ENCODE results near the gene AOPEP. TPM values are rescaled to one million over a fixed set of nuclear protein-coding genes. Genes with fewer than 3 reads are reported as not detected.

Gene AOPEP
- total RNA-seq, 1 donor from 2014 or later: 16.6 TPM

DNA sequence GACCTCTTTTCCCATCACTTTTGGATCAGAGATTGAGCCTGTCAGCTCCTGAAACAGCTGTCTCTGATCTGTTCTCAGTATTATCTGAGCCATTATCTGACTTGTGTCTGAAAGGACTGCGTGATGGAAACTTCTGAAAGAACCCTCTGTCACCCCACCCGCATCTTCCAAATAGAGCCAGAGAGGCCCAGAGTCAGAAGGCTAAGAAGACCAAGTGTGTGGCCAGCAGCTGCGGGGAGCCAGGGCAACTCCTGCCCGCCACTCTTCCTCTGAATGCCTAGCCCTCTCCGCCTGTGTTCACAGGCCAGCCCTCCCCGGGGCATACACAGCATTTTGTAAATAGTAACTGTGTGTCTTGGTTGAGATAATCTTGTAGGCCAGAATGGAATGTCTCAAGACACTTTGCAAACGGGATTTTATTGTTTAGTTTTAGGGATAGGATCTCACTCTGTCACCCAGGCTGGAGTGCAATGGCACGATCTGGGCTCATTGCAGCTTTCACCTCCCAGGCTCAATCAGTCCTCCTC is 92.7 kb downstream of the AOPEP start:
- H3K27me3 ChIP-seq: no peaks in the 10 kb centered on the region
- no peaks in the 10 kb centered on the region for H3K79me2 ChIP-seq (ENCODE audit: low read depth)
- TF ChIP-seq EZH2phosphoT487 (IDR thresholded peaks at IDR 0.05): no peak
- TF ChIP-seq CTCF (IDR thresholded peaks at IDR 0.05): no peak
- TF ChIP-seq EZH2 (IDR thresholded peaks at IDR 0.05): no peak
- no peak overlapping the region for H2AFZ ChIP-seq (replicated peaks)
- H3K27ac ChIP-seq: no peak overlapping the region
- Mint-ChIP-seq H3K36me3 (peaks cover 19% of the 10 kb centered on the region), H3K4me1 (peaks cover 37% of the 10 kb centered on the region), H3K4me3 (no peak overlapping the region), H3K9me3 (peaks cover 4% of the 10 kb centered on the region), H3K27me3 (ENCODE audit: insufficient read depth, low read depth) (peaks cover 9% of the 10 kb centered on the region), H3K27ac (peak overlapping the region; percentile 64)
- no peaks in the 10 kb centered on the region for H4K20me1 ChIP-seq (ENCODE audit: low read depth)
- no peaks in the 10 kb centered on the region for H3K36me3 ChIP-seq
- peaks cover 14% of the 10 kb centered on the region for H3F3A ChIP-seq (ENCODE audit: low read depth)
- H3K4me1 ChIP-seq: peaks cover 22% of the 10 kb centered on the region
- H3K4me2 ChIP-seq: no peak overlapping the region
- no peaks in the 10 kb centered on the region for H3K9me3 ChIP-seq (ENCODE audit: low read depth)
- H3K9ac ChIP-seq: no peak overlapping the region
- DNase-seq (ENCODE audit: low spot score): no peak
- no peak overlapping the region for H3K4me3 ChIP-seq

- H3K36me3 Mint-ChIP-seq: peaks cover 19% of the 10 kb centered on the region
- no peak overlapping the region for H3K27ac ChIP-seq
- H3K4me3 Mint-ChIP-seq: no peak overlapping the region
- H4K20me1 ChIP-seq (ENCODE audit: low read depth): no peaks in the 10 kb centered on the region
- H3K4me2 ChIP-seq: peak overlapping the region; percentile 1
- H3K79me2 ChIP-seq (ENCODE audit: low read depth): no peaks in the 10 kb centered on the region
- no peaks in the 10 kb centered on the region for H3K36me3 ChIP-seq
- H2AFZ ChIP-seq (replicated peaks): no peak overlapping the region
- peaks cover 40% of the 10 kb centered on the region for H3K4me1 ChIP-seq
- H3K9ac ChIP-seq: no peak overlapping the region
- TF ChIP-seq EZH2 (IDR thresholded peaks at IDR 0.05): no peak
- no peak for TF ChIP-seq CTCF (IDR thresholded peaks at IDR 0.05)
- TF ChIP-seq EZH2phosphoT487 (IDR thresholded peaks at IDR 0.05): no peak
- no peak overlapping the region for H3K4me3 ChIP-seq
- H3K27me3 ChIP-seq: no peaks in the 10 kb centered on the region
- H3K27ac Mint-ChIP-seq: no peak overlapping the region
- H3K9me3 Mint-ChIP-seq: peaks cover 4% of the 10 kb centered on the region
- peaks cover 55% of the 10 kb centered on the region for H3K4me1 Mint-ChIP-seq
- H3F3A ChIP-seq (ENCODE audit: low read depth): peaks cover 33% of the 10 kb centered on the region
- peaks cover 6% of the 10 kb centered on the region for H3K27me3 Mint-ChIP-seq (ENCODE audit: insufficient read depth, low read depth)
- no peak for DNase-seq (ENCODE audit: low spot score)
- H3K9me3 ChIP-seq (ENCODE audit: low read depth): no peaks in the 10 kb centered on the region
Observed at GRCh38 chr9:94821098-94821887, 94.8 kb downstream of the AOPEP start.

GRCh38 chr9:94822273-94822672 is 95.8 kb downstream of the AOPEP start:
- Histone ChIP-seq H3K9ac (no peak overlapping the region), H3K79me2 (ENCODE audit: low read depth) (no peaks in the 10 kb centered on the region), H3K9me3 (ENCODE audit: low read depth) (no peaks in the 10 kb centered on the region), H3K27ac (no peak overlapping the region), H3K27me3 (no peaks in the 10 kb centered on the region), H4K20me1 (ENCODE audit: low read depth) (no peaks in the 10 kb centered on the region), H3K4me2 (peak overlapping the region; percentile 1), H3K36me3 (no peaks in the 10 kb centered on the region), H3F3A (ENCODE audit: low read depth) (peaks cover 37% of the 10 kb centered on the region), H3K4me1 (peaks cover 49% of the 10 kb centered on the region), H3K4me3 (no peak overlapping the region), H2AFZ (replicated peaks) (no peak overlapping the region)
- H3K4me1 Mint-ChIP-seq: peaks cover 65% of the 10 kb centered on the region
- peaks cover 4% of the 10 kb centered on the region for H3K9me3 Mint-ChIP-seq
- H3K36me3 Mint-ChIP-seq: peaks cover 19% of the 10 kb centered on the region
- TF ChIP-seq CTCF (IDR thresholded peaks at IDR 0.05) (no peak), EZH2 (IDR thresholded peaks at IDR 0.05) (no peak), EZH2phosphoT487 (IDR thresholded peaks at IDR 0.05) (no peak)
- no peak overlapping the region for H3K4me3 Mint-ChIP-seq
- peaks cover 5% of the 10 kb centered on the region for H3K27me3 Mint-ChIP-seq (ENCODE audit: insufficient read depth, low read depth)
- no peak for DNase-seq (ENCODE audit: low spot score)
- peak overlapping the region; percentile 11 for H3K27ac Mint-ChIP-seq
